Measurements from ENCODE around the gene FAM227A.
"Not testable (repeated sequence)": the region's sequence is repeated elsewhere in the genome, so short reads cannot be mapped to it uniquely, and the experiment has no call there.

The FAM227A gene

DNA sequence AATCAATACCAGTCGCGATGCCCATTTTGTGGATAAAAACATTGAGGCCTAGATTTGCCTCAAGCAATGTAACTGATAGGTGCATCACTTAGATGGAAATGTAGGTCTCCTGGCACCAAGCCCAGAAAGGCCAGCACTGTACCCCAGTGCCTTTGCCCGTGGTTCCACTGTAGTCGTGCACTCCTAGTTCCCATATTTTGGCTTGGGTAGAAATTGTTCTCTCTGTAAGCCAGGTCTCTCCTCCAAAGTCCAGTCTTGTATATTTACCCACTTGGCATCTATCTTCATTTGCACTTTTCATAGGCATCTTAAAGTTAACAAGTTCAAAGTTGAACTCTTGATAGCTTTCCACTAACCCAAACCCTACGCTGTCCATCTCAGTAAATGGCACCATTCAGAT lies 44.6 kb downstream of the FAM227A start:
- no peak for DNase-seq (ENCODE audit: low spot score)

- no peak for DNase-seq (ENCODE audit: low spot score)
Measured at GRCh38 chr22:38610234-38610633, 46.0 kb downstream of the FAM227A start.

GRCh38 chr22:38608992-38609750 lies 47.0 kb downstream of the FAM227A start:
- no peak for DNase-seq (ENCODE audit: low spot score)

GRCh38 chr22:38607680-38608079 lies 48.5 kb downstream of the FAM227A start:
- DNase-seq (ENCODE audit: low spot score): no peak

DNA sequence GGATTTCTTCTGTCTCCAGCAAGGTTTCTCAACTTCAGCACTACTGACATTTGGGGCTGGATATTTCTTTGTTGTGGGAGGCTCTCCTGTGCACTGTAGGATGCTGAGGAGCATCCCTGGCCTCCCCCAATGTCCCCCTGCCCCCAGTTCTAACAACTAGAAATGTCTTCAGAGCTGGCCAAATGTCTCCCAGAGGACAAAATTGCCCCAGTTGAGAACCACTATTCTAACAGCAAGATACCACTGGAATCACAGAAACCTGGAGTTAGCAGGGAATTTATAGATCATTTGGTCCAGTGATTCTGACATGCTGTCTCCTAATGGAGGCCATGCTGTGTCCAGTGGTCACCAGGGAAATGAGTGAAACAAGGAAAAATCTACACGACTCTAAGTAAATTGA lies 54.0 kb downstream of the FAM227A start:
- no peak for DNase-seq (ENCODE audit: low spot score)

DNA sequence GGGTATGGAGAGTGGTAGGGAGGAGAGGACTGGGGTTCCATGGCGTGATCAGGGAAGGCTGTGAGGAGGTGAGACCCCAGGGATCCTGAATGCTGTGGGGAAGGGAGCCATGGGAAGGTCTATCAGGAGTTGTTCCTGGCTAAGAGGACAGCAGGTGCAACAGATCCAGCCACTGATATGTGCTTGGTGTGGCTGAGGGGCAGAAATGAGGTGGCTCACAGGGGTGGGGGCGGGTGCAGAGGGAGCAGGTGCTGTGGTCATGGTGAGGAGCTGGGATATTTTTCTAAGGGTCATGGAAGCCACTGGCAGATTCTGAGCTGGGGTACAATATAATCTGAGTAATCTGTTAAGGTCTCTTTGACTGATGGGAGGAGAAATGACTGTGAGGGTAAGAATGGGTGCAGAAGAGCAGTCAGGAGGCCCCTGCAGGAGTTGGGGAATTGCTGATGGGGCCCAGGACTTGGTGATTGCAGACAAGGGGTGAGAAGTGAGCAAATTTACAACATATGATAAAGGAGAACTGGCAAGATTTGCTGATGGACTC lies 54.9 kb downstream of the FAM227A start:
- no peak for DNase-seq (ENCODE audit: low spot score)

DNA sequence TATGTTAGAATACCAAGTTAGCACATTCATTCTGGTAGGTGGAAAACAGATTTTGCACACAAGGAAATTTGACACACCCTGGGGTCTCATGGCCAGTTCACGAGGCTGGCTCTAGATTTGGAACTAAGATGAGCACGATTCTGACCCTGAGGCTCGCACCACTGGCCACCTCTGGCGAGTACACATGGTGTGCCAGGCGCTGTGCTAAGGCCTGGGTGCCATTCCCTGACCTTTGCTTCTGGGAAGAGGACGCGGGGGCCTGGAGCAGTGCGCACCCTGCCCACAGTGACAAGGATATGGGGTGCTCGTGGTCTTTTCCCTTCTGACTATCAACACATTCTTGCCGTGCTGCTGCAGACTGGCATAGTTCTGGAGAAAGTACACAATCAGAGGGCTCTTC lies 56.7 kb downstream of the FAM227A start:
- DNase-seq (ENCODE audit: low spot score): no peak

DNA sequence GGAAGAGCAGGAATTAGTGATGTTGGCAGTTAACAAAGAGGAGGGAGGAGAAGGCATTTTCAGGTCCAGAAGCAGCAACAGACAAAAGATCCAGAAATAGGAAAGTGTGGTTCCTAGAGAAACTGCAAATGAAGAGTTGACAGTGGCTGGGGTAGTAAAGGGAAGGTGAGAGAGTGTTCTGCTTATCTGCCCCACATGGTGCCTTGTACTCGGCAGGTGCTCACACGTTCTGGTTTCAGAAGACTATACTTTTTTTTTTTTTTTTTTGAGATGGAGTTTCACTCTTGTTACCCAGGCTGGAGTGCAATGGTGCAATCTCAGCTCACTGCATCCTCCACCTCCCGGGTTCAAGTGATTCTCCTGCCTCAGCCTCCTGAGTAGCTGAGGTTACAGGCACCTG lies 73.3 kb downstream of the FAM227A start:
- DNase-seq (ENCODE audit: low spot score): not testable (repeated sequence)

- DNase-seq (ENCODE audit: low spot score): no peak
Measured at GRCh38 chr22:38578505-38578904, 77.7 kb downstream of the FAM227A start.

DNA sequence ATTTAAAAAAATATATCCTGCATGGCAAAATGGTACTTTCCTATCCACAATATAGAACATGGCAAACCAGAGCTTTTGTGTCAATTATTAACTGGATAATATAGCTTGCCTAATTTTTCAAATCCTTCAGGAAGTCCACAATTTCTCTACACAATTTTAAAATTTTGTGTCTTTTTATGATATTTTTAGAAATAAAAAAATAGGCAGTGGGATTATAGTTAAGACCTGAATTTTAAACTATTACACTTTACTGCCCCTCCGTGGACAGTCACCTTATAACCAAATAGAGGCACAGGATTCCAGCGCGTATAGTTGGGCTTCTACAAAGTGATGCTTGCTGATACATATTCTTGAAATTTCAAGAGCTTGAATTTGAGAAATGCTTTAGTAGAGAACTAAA lies 84.1 kb downstream of the FAM227A start:
- peak; percentile 44 for DNase-seq (ENCODE audit: low spot score)

- peak; percentile 26 for DNase-seq (ENCODE audit: low spot score)
Measured at GRCh38 chr22:38570779-38571364, 85.3 kb downstream of the FAM227A start.

DNA sequence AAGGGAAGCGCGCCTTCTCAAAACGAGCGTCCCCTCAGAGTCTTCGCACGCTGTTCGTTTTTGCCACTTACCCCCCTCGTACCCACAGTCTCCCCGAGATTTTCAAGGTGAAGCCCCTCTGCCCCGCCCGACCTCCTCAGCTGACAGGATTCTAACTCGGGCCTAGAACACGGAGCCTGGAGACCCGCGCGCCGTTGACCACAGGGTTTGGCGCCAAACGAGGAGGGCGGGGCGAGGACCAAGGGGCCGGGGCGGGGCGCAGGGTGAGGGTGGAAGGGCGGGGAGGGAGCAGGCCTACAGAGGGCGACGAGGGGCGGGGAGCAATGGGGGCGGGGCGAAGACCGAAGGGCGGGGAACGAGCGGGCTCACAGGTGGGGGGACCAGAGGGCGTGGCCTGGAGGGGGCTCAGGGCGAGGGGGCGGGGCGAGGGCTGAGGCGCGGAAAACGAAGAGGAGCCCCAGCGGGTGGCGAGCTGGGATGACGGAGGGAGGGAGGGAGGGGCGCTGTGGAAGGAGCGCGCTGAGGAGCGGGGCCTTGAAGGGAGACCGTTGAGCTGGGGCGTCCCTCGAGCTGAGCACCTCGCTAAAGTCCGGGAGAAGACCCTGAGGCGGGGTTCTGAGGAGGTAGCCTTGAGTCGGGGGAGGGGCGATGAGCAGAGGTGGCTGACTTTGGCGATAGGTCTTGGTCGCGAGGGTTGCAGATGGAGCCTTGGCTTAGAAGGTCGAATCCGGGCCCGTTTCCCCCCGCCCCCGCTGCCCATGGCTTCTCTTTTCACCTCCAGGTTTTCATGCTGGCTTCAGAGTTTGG lies 86.0 kb downstream of the FAM227A start, which contains the start of gene DMC1:
TSS of gene DMC1 (minus strand) at position 212 of the 807 bp plus-strand sequence. CDS start 1,927 bp downstream, outside the sequence.
- peak; percentile 96 for DNase-seq (ENCODE audit: low spot score)

DNA sequence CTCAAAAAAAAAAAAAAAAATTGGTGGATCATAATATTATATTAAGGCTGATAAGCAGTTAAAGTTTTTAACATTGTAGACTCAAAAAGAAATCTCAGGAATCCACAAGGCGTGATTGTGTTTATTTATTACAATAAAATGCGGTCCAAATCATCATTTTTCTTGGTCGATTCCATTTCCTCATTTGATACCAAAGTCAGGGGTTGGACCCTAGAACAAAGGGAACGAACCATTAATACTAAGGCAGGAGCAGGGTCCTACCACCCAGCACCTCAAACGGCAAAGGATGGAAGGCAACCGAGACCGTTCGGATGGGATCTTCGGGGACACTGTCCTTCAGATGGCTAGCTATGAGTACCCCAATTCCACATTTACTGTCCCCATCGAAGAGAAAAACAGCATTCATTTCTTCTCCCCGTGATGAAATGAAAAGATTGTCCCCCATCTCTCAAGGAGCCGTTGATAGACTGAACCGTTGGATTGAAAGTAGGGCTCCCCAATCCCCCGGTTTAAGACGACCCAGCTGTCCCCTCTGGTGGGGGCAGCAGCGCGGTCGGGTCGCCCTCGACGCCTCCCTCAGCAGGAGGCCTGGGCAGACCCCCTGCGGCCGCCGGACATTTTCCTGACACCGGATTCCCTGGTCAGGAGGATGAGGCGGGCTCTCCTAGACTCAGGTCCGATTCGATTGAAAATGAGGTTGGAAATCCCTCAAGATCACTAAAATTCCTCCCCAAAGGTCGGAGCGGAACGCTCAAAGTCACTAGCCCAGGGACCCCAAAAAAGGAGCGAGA lies 86.8 kb downstream of the FAM227A start:
- DNase-seq (ENCODE audit: low spot score): no peak

GRCh38 chr22:38567531-38568285 lies 88.5 kb downstream of the FAM227A start:
- no peak for DNase-seq (ENCODE audit: low spot score)

GRCh38 chr22:38566726-38567504 lies 89.3 kb downstream of the FAM227A start:
- DNase-seq (ENCODE audit: low spot score): no peak

DNA sequence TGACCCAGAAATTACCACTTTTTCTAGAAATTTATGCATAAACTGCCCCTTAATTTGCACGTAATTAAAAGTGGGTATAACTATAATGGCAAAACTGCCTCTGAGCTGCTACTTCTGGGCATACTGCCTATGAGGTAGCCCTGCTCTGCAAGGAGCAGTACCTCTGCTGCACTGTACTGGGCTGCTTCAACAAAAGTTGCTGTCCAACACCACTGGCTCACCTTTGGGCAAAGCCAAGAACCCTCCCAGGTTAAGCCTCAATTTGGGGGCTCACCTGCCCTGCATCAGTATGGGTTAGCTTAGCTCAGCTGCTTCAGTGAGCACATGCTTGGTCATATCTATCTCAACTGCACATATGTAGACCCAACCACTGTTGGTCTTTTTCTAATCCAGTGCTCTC lies 90.8 kb downstream of the FAM227A start:
- no peak for DNase-seq (ENCODE audit: low spot score)

- DNase-seq (ENCODE audit: low spot score): no peak
Measured at GRCh38 chr22:38564669-38565068, 91.5 kb downstream of the FAM227A start.

DNA sequence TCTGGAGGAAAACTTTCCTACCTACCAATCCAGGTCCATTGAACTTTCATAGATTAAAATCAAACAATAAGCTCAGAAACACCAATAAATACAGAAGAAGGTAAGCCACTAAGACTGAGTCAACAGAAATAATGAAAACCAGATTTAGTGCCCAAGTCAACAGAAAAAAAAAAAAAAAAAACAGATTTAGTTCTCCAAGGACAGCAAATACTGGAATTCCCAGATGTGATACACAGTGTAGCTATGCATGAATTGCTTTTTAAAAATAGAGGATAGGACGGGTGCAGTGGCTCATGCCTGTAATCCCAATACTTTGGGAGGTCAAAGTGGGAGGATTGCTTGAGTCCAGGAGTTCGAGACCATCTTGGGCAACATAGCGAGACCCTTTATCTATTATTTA lies 101.9 kb downstream of the FAM227A start:
- no peak for DNase-seq (ENCODE audit: low spot score)

DNA sequence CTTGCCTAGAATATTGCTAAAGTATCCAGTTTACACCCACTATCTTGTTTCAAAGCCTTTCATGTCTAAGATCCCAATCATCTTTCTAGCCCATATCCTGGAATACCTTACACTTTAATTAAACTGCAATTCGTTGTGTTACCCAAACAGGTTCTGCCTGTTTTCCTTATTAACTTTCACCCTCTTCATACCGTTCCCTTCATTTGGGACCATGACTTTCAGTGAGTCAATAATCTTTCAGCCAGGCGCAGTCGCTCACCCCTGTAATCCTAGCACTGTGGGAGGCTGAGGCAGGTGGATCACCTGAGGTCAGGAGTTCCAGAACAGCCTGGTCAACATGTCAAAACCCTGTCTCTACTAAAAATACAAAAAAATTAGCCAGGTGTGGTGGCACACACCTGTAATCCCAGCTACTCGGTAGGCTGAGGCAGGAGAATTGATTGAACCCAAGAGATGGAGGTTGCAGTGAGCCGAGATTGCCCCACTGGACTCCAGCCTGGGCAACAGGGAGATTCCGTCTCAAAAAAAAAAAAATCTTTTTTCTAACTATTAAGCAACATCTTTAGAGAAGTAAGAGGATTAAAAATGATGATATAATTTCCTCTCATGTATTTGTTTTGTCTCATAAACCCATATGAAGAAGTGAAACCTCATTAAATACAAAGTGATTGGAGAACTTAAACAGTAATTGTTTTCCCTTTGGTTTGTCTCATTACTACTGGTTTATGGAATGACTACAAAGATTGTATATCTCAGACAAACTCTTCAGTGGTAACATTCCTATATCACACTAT lies 106.9 kb downstream of the FAM227A start:
- DNase-seq (ENCODE audit: low spot score): no peak
